Measurements from ENCODE around the gene AZIN2. TPM values are rescaled to one million over a fixed set of nuclear protein-coding genes. Genes with fewer than 3 reads are reported as not detected.

AZIN2 gene
- total RNA-seq, 4 donors from 2014 or later = 2.1 to 3.7 (median 3.2) TPM

- DNase-seq (ENCODE audit: low spot score in 2 of 2) = no peak
- H3K27ac ChIP-seq = no peak overlapping the region
- H3K4me1 ChIP-seq = peaks cover 8% of the 10 kb centered on the region
- 20% methylated on average over 9 of the region's 10 CpGs for WGBS
- no peak overlapping the region for H3K4me3 ChIP-seq
- TF ChIP-seq CTCF (IDR thresholded peaks at IDR 0.05) (peak; percentile 82 to 97), POLR2A (IDR thresholded peaks at IDR 0.05) (no peak)
- H3K27me3 ChIP-seq = no peaks in the 10 kb centered on the region
- H3K36me3 ChIP-seq = no peaks in the 10 kb centered on the region
- H3K9me3 ChIP-seq = no peaks in the 10 kb centered on the region
Measured at GRCh38 chr1:33094971-33095604, 14.1 kb downstream of the AZIN2 start.

- Histone ChIP-seq H3K4me3 (no peak overlapping the region), H3K36me3 (no peaks in the 10 kb centered on the region), H3K4me1 (peaks cover 8% of the 10 kb centered on the region), H3K27me3 (no peaks in the 10 kb centered on the region), H3K9me3 (no peaks in the 10 kb centered on the region), H3K27ac (no peak overlapping the region)
- WGBS = 75% methylated on average over 6 of the region's 7 CpGs
- DNase-seq (ENCODE audit: low spot score in 2 of 2) = no peak
- no peak for TF ChIP-seq POLR2A (IDR thresholded peaks at IDR 0.05)
- TF ChIP-seq POLR2AphosphoS5 (IDR thresholded peaks at IDR 0.05) = no peak
- TF ChIP-seq CTCF (IDR thresholded peaks at IDR 0.05) = no peak
- no peak for TF ChIP-seq EP300 (IDR thresholded peaks at IDR 0.05)
Measured at GRCh38 chr1:33096363-33097005, 15.5 kb downstream of the AZIN2 start.

GRCh38 chr1:33097137-33097611 lies 16.2 kb downstream of the AZIN2 start:
- Histone ChIP-seq H3K27ac (no peak overlapping the region), H3K4me1 (peaks cover 8% of the 10 kb centered on the region), H3K27me3 (no peaks in the 10 kb centered on the region), H3K36me3 (no peaks in the 10 kb centered on the region), H3K9me3 (no peaks in the 10 kb centered on the region), H3K4me3 (no peak overlapping the region)
- no peak for DNase-seq (ENCODE audit: low spot score in 2 of 2)
- TF ChIP-seq CTCF (IDR thresholded peaks at IDR 0.05) (no peak), EP300 (IDR thresholded peaks at IDR 0.05) (no peak), POLR2A (IDR thresholded peaks at IDR 0.05) (no peak), POLR2AphosphoS5 (IDR thresholded peaks at IDR 0.05) (no peak)
- whole genome bisulfite sequencing = 98% methylated on average over 3 of the region's 3 CpGs

GRCh38 chr1:33097762-33098161 lies 16.8 kb downstream of the AZIN2 start:
- Histone ChIP-seq H3K36me3 (no peaks in the 10 kb centered on the region), H3K27me3 (no peaks in the 10 kb centered on the region), H3K4me1 (peaks cover 8% of the 10 kb centered on the region), H3K4me3 (no peak overlapping the region), H3K9me3 (no peaks in the 10 kb centered on the region), H3K27ac (no peak overlapping the region)
- TF ChIP-seq CTCF (IDR thresholded peaks at IDR 0.05) = no peak
- 97% methylated on average over 3 of the region's 4 CpGs for WGBS
- no peak for DNase-seq (ENCODE audit: low spot score in 2 of 2)

GRCh38 chr1:33098371-33098770 lies 17.4 kb downstream of the AZIN2 start:
- Histone ChIP-seq H3K27ac (no peak overlapping the region), H3K27me3 (no peaks in the 10 kb centered on the region), H3K4me3 (no peak overlapping the region), H3K9me3 (no peaks in the 10 kb centered on the region), H3K4me1 (peaks cover 8% of the 10 kb centered on the region), H3K36me3 (no peaks in the 10 kb centered on the region)
- TF ChIP-seq POLR2A (IDR thresholded peaks at IDR 0.05) = no peak
- TF ChIP-seq POLR2AphosphoS5 (IDR thresholded peaks at IDR 0.05) = no peak
- TF ChIP-seq EP300 (IDR thresholded peaks at IDR 0.05) = no peak
- TF ChIP-seq CTCF (IDR thresholded peaks at IDR 0.05) = no peak
- no peak for DNase-seq (ENCODE audit: low spot score in 2 of 2)
